Activated CD4-positive, CD25-positive, alpha-beta regulatory T cell treated with anti-CD3 and anti-CD28 coated beads, Interleukin-2, amount 50 U/mL, for 72 hours (primary cell): ENCODE measurements around the gene PSME2.
A peak's percentile ranks its signal among the peaks of the same experiment; 100 is the strongest.

Experiments
- DNase-seq: peaks from one replicate; pipeline ENCODE4 v3.0.0; 2021

The PSME2 gene

DNA sequence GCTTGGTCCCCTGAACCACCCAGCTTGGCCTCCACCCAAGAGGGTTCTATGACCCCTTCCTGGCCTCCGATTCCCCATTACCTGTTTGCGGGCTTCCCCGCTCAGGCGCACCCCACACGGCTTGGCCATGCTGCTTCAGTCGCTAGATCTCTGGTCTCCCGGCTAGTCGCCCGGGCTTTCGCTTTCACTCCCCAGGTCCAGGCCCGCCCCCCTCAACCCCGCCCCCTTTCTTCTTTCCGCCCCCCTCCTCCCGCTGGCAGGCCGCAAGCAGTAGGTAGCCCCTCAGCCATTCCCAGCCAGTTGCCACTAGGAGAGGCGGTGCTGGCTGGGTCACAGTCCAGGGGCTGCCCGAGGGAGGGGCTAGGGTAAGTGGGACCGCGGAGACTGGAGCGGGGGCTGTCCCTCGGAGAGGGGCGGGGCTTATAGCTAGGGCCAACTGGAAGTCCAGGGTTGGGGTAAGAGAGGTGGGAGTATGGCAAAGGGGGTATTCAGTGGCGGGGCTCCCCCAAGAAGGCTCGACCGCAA is at the start of gene PSME2:
PSME2 (minus strand) TSS at position 158 of the 525 bp plus-strand sequence; CDS start at position 129, 29 bp downstream.
- DNase-seq: peak; percentile 86

GRCh38 chr14:24195186-24196070 is 49.0 kb upstream of the PSME2 start, which contains the start of gene TM9SF1:
TM9SF1 (minus strand) TSS chr14:24195441; CDS start chr14:24195019, 422 bp downstream.
- peak; percentile 85 for DNase-seq

DNA sequence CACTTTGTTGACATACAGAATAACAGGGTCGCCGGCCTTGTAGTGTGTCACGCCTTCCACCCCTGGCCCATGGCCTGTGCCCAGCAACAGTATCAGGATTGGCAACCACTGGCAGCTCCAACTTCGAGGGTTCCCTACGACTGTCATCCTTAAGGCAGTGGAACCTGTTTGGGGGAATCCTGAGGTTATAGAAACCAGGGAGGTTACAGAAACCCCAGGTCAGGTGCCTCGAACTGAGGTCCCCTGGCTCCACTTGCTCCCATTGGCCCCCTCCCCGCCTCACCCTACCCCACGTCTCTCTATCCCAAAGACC is 48.4 kb upstream of the PSME2 start:
- no peak for DNase-seq

DNA sequence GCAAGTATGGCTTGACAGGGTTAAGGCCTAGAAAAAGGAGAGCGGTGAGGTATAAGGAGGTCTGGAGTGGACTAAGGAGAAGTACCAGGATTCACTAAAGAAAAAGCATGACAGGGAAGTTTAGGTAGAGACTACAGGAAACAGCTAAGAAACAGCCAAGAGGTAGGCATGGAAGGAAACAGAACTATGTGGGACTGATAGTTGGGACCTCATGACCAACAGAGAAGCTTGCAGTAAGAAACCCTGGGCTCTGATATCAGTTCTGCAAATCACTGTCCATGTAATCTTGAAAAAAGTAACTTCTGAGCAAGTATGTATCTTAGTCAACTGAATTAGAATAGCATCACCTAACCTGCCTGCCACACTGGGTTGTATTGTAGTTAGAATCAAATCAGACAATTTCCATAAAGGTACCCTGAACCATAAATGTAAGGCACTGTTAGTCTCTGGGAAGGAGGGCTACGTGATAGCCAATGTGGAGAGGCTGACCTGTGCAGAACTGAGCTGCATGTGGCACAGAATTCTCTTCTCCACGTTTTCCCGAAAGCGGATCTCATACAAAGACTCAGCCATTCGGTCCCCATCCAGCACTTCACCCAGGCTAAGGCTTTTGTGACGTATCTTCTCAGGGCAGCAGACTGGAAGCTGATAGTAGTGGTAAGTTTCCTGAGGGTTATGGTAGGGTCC is 47.9 kb upstream of the PSME2 start:
- DNase-seq: no peak

DNA sequence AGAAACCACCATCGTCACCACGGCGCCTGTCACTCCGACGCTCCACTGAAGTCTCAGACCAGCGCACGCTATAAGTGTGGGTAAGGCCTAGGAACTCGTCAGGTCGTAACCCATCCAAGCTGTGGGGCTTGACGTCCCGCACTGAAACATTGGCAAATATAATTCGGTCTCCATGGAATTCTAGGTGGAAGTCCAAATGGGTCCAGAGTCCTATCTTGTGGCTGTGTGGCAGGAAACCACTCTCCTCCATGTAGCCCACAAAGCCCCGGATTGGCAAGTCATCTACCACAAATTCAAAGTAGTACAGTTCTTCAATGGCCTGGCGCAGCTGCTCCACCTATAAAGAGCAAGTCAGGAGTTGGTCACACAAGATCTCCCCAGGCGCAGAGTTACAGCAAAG is 46.5 kb upstream of the PSME2 start:
- DNase-seq: no peak

GRCh38 chr14:24190416-24190815 is 44.0 kb upstream of the PSME2 start:
- no peak for DNase-seq

DNA sequence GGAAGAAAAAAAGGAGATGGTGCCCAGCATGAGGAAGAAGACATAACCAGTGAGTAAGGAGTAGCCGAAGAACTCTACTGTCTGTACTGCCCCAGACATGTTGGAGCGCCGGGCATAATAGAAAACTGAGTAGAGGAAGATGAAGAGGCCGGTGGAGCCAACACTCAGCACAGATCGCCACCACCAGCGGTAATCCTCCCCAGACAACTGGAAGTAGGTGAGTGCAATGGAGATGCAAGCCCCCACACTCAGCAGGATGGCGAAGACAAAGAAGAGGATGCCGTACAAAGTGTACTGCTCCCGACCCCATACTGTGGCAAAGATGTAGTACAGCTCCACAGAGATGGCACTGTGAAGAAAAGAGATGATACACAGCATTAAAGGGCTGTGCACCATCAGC is 43.0 kb upstream of the PSME2 start:
- no peak for DNase-seq

GRCh38 chr14:24189059-24189375 is 42.6 kb upstream of the PSME2 start:
- no peak for DNase-seq

DNA sequence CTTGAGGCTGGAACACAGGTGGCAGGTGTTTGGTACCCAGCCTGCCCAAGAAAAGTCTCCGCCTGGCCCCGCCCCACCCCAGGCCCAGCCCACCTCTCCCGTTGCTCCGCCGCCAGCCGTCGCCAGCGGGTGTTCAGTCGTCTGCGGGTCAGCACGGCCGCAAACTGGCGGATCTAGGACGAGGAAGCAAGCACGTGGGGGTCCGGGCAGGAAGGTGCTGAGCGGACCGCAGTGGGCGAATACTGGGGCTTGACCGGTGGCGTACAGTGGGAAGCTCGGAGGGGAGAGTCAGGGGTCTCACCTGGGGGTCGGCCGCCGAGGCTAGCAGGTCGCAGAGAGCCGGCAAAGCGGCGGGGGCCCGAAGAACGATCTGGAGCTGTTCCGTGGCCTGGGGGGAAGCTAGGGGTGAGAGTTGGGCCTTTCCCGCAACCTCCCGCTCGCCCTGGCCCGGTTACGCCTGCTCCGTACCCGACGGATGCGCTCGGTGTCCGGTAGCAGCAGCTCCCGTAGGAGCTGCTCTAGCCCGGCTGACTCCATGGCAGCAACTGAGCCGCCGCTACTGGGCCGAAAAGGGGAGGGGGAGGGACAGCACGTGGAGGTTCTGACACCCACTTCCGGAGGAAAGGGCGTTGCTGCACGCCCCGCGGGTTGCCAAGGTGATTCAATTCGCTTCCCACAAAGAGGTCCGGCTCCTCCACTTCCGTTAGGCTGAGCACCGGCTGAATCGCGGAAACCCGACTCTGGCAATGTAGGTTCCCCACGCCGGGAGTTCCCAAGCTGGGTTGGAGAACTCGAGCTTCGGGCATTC is 42.0 kb upstream of the PSME2 start, which contains the start of gene IPO4:
IPO4 (minus strand) TSS at position 566 of the 808 bp plus-strand sequence; CDS start at position 537, 29 bp downstream.
- peak; percentile 87 for DNase-seq

DNA sequence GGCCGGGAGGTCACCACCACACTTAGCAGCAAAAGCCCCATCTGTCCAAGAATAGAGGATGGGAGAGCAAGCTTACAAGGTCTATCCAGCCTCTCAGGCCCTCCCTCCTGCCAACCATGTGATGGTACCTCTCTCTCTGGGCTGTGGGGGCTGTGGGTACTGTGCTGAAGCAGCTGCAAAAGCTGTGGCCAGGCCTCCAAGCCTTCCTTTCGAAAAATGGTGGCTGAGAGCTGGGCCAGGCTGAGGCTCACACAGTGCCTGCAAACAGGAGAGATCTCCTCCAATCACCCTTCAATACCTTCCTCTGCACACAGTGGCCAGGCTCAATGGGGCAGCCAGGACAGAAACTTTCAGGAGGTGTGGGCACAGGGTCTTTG is 41.1 kb upstream of the PSME2 start:
- DNase-seq: no peak

DNA sequence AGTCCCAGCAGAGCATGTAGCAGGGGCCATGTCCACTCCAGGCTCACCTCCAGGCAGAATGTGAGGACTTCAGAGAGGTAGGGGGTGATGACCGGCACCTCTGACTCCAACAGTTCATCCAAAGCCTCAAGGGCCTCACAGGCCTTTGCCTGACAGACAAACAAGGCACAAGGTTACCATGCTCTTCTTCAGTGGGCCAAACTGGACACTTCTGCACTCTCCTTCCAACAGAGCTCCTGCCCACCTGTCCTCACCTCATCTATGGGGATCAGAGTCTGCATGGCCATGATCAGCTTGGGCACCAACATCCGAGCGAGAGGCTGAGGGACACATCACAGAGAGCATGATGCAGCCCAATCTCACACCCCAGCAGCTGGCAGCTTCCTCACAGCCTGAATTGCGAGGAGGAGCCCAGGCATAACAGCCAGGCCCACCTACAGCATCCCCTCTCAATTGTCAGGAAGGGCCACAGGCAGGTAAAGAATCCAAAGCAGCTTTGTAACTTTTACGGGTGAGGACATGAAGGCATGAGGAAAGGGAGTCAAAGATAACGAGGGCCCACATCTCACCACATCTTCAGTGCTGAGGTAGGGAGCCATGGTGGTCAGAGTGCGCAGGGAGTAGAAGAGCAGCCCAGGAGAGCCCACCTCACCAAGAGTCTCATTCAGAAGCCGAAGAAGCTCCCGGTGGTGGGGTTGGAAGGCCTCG is 40.6 kb upstream of the PSME2 start:
- no peak for DNase-seq

DNA sequence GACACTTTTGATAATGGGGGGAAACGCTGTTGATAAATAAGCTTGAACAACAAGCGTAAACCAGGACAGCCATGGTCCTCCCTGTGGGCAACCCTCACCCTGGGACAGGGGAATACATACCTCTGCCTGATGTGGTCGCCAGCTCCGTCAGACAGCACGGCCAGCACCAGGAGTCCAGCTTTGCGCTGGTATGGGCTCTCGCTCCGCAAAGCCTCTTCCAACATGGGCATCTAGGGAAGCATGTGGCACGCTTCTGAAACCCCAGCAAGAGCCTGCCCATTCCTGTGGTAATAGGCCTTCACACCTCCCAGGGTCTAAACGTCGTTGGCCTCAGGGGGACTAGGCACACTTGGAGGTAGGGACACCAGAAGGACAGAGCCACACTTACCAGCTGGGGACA is 39.3 kb upstream of the PSME2 start:
- DNase-seq: no peak

DNA sequence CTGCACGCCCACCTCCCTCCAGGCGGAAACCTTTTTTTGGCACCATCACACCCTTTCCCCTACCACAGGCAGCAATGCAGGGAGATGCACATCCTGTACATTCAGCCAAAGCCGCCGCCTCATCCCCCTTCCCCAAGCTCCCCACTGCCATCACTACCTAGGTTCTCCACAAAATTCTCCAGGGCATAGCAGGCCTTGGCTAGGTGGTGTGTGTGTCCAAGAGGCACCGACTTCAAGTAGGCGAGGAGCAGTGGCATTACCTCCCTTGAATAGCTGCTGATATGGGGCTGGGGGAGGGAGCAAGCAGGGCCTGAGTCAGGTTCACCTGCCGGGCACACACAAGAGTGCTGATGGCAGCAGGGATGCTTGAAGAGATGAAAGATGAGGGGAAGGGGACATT is 38.6 kb upstream of the PSME2 start:
- DNase-seq: no peak

GRCh38 chr14:24184104-24184970 is 37.9 kb upstream of the PSME2 start:
- DNase-seq: no peak

GRCh38 chr14:24183014-24183481 is 36.6 kb upstream of the PSME2 start:
- no peak for DNase-seq

GRCh38 chr14:24182110-24182882 is 35.9 kb upstream of the PSME2 start:
- no peak for DNase-seq

DNA sequence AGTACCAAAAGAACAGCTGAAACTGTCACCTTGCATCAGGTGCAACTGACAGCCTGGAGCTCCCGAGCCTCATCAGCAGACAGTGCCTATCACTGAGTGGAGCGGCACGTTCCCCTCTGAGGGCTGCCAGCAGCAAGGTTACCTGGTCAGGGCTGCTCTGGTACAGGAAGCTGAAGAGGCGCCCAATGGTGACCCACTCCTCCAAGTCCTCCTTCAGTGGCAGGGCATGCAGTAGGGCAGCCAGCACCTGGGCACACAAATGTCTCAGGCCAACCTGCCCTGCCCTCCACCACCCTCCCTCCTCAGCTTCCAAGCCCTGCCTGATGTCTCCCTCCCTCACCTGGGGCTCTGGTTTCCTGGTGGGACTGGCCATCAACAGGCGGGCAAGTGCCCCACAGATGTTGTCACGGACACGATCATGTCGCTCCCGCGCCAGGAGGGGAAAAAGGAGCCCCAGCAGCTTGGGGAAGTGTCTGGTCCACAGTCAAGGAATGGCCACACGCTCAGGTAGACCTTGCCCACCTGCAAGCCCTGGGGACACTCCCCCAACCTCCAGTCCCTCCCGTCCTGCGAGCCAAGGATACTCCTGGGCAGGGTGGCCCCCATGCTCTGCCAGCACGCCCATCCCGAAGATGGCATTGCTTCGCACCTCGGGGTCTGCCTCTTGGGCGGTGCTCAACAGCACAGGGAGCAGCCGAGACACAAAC is 35.1 kb upstream of the PSME2 start:
- DNase-seq: no peak

DNA sequence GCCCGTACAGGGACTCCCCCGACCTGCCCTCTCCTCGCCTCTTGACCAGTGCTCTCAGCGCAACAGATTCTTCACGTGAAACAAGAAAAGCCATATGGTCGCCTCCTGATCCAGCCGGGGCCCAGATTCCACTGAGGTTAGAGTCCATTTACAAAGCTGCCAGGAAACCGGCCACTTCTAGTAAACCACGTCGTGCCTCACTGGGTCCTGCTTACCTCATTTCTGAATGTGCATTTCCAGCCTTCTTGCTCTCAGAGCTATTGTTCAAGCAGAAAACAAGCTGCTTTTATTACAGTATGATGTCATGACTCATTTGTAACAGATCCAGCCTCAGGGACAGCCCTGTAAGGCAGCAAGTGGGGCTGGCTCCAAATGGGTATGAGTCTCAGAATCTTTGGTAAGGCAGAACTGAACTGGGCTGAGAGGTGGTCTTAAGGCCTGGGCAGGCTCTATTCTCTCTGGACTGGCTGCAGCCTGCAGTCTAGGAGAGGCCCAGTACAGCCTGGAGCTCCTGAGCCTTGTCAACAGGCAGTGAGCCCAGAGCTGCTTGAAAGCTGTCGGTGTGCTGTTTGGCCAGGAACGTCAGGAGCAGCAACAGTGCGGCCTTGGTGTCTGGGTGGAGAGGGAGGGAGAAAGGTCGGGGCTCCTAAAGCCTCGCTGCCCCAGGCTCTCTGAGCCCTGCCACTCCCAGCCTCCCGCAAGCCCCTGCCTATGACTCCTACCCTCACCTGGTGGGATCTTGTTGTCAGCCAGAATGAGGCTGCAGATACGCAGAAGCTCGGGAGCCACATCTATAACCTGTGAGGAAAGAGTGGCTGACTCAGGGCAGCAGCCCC is 33.8 kb upstream of the PSME2 start:
- no peak for DNase-seq
